Fibroblast of skin of back (primary cell): Measurements from ENCODE around the gene TP53I3.
"Not testable (repeated sequence)": the region's sequence is repeated elsewhere in the genome, so short reads cannot be mapped to it uniquely, and the experiment has no call there.

Experiments
- DNase-seq: peaks from one replicate; pipeline ENCODE4 v3.0.0-alpha.2; 2013

TP53I3 gene

GRCh38 chr2:24100732-24101131, 16.1 kb upstream of the TP53I3 start:
- DNase-seq: not testable (repeated sequence)

- DNase-seq: not testable (repeated sequence)
These were observed 10.6 kb upstream of the TP53I3 start for GRCh38 chr2:24095171-24095677.

- DNase-seq: not testable (repeated sequence)
These were observed 8.6 kb upstream of the TP53I3 start for GRCh38 chr2:24093270-24093669.

- no peak for DNase-seq
These were observed 4.3 kb upstream of the TP53I3 start for GRCh38 chr2:24088821-24089359.

- no peak for DNase-seq
These were observed 2.4 kb upstream of the TP53I3 start for GRCh38 chr2:24087032-24087431.

- DNase-seq: no peak
These were observed 1.6 kb upstream of the TP53I3 start for GRCh38 chr2:24086241-24086640.

- DNase-seq: no peak
These were observed 511 bp upstream of the TP53I3 start for GRCh38 chr2:24085200-24085489.

- peak; percentile 83 for DNase-seq
These were observed 858 bp downstream of the TP53I3 start for GRCh38 chr2:24083567-24084385.

- DNase-seq: no peak
These were observed 1.7 kb downstream of the TP53I3 start for GRCh38 chr2:24082787-24083566.

GRCh38 chr2:24080701-24081100, 3.9 kb downstream of the TP53I3 start:
- DNase-seq: no peak

GRCh38 chr2:24077879-24078278, 6.8 kb downstream of the TP53I3 start:
- no peak for DNase-seq

- DNase-seq: peak; percentile 6
These were observed 7.1 kb downstream of the TP53I3 start for GRCh38 chr2:24077535-24077877.

GRCh38 chr2:24076849-24077534, 7.6 kb downstream of the TP53I3 start:
- DNase-seq: no peak

GRCh38 chr2:24075915-24076848, 8.5 kb downstream of the TP53I3 start, which contains the start of gene SF3B6:
TSS of gene SF3B6 (minus strand) at chr2:24076326. CDS start at chr2:24076229, 97 bp downstream.
- peak; percentile 99 for DNase-seq

- DNase-seq: no peak
These were observed 9.4 kb downstream of the TP53I3 start for GRCh38 chr2:24075259-24075658.

- DNase-seq: no peak
These were observed 10.8 kb downstream of the TP53I3 start for GRCh38 chr2:24073816-24074215.

GRCh38 chr2:24072259-24072658, 12.4 kb downstream of the TP53I3 start:
- DNase-seq: no peak

GRCh38 chr2:24065341-24065740, 19.3 kb downstream of the TP53I3 start:
- DNase-seq: no peak

GRCh38 chr2:24058564-24059271, 25.9 kb downstream of the TP53I3 start:
- no peak for DNase-seq

- no peak for DNase-seq
These were observed 28.9 kb downstream of the TP53I3 start for GRCh38 chr2:24055750-24056149.

GRCh38 chr2:24054366-24055010, 30.1 kb downstream of the TP53I3 start:
- DNase-seq: no peak
